ENCODE data around the gene TGFB1. TPM values are rescaled to one million over a fixed set of nuclear protein-coding genes. Genes with fewer than 3 reads are reported as not detected.
A peak's percentile ranks its signal among the peaks of the same experiment; 100 is the strongest.

The TGFB1 gene
- polyA plus RNA-seq, 3 donors: 30.6 to 138 (median 42.2) TPM

- intact Hi-C loops (cut with micrococcal nuclease): loop anchor here in 1 of 2 donors (2.0 to 5.0 kb wide), 2 partner anchors 15 to 37 kb away; partner anchors contain the start of genes B9D2 and CCDC97
Observed at GRCh38 chr19:41325640-41325946, 28.1 kb downstream of the TGFB1 start.

GRCh38 chr19:41324921-41325639, 28.6 kb downstream of the TGFB1 start:
- DNase-seq: peak; percentile 42 to 60 (median 51)

More at GRCh38 chr19:41325640-41325946, 28.1 kb downstream of the TGFB1 start:
- Histone ChIP-seq H3K27ac (ENCODE audit: low read depth in 1 of 2, low read length in 2 of 2) (peak overlapping the region; percentile 1 to 96), H2AFZ (ENCODE audit: insufficient read depth, low read depth, low read length, poor library complexity, severe bottlenecking) (no peak overlapping the region), H3K4me1 (ENCODE audit: control insufficient read depth in 1 of 2, insufficient read depth in 2 of 2, low read length in 2 of 2) (peaks cover 94 to 95% of the 10 kb centered on the region in 2 donors), H3K27me3 (ENCODE audit: control insufficient read depth in 2 of 2, insufficient read depth in 2 of 2, low read length in 2 of 2) (no peaks in the 10 kb centered on the region), H3K4me2 (replicated peaks; ENCODE audit: extremely low read depth, low read length, poor library complexity, severe bottlenecking) (peak overlapping the region; percentile 74), H3K36me3 (replicated peaks in 1 of 2; ENCODE audit: control insufficient read depth in 1 of 2, insufficient read depth in 2 of 2, low read length in 2 of 2) (peaks cover 29 to 34% of the 10 kb centered on the region in 2 donors), H3K4me3 (replicated peaks in 1 of 3; ENCODE audit: low read depth in 2 of 3, low read length in 3 of 3) (peak overlapping the region in 1 of 3 experiments; percentile 62), H3K9ac (ENCODE audit: insufficient read depth, low read length, poor library complexity, severe bottlenecking) (peak overlapping the region; percentile 51), H3K79me2 (ENCODE audit: insufficient read depth, low read length) (peaks cover 43% of the 10 kb centered on the region), H3K9me3 (replicated peaks in 1 of 2; ENCODE audit: control insufficient read depth in 1 of 2, insufficient read depth in 1 of 2, low read length in 2 of 2) (no peaks in the 10 kb centered on the region), H4K20me1 (ENCODE audit: insufficient read depth, low read length) (peaks cover 64% of the 10 kb centered on the region)
- no peak for DNase-seq
- peaks cover 0 to 4% (median 0%) of the 10 kb centered on the region in 3 donors for H3K27me3 Mint-ChIP-seq (ENCODE audit: low read depth in 3 of 3)
- H3K36me3 Mint-ChIP-seq: peaks cover 43 to 64% of the 10 kb centered on the region in 2 donors
- peaks cover 0 to 1% (median 0%) of the 10 kb centered on the region in 7 donors for H3K9me3 Mint-ChIP-seq
- peak overlapping the region; percentile 32 to 83 for H3K4me3 Mint-ChIP-seq
- H3K4me1 Mint-ChIP-seq: peaks cover 78% of the 10 kb centered on the region
- TF ChIP-seq CTCF (IDR thresholded peaks at IDR 0.05): no peak
- WGBS (ENCODE audit: insufficient coverage): 30% methylated on average over 10 of the region's 10 CpGs
- peak overlapping the region; percentile 66 to 95 (median 87) for H3K27ac Mint-ChIP-seq

More at GRCh38 chr19:41324921-41325639, 28.6 kb downstream of the TGFB1 start:
- WGBS (ENCODE audit: insufficient coverage): 10% methylated on average over 15 of the region's 23 CpGs
- Histone ChIP-seq H3K27me3 (ENCODE audit: control insufficient read depth in 2 of 2, insufficient read depth in 2 of 2, low read length in 2 of 2) (no peaks in the 10 kb centered on the region), H3K4me3 (replicated peaks in 1 of 3; ENCODE audit: low read depth in 2 of 3, low read length in 3 of 3) (peak overlapping the region in 1 of 3 experiments; percentile 62), H3K4me2 (replicated peaks; ENCODE audit: extremely low read depth, low read length, poor library complexity, severe bottlenecking) (peak overlapping the region; percentile 74), H3K9ac (ENCODE audit: insufficient read depth, low read length, poor library complexity, severe bottlenecking) (peak overlapping the region; percentile 51), H3K27ac (ENCODE audit: low read depth in 1 of 2, low read length in 2 of 2) (peak overlapping the region; percentile 82 to 96), H3K9me3 (replicated peaks in 1 of 2; ENCODE audit: control insufficient read depth in 1 of 2, insufficient read depth in 1 of 2, low read length in 2 of 2) (no peaks in the 10 kb centered on the region), H4K20me1 (ENCODE audit: insufficient read depth, low read length) (peaks cover 69% of the 10 kb centered on the region), H3K36me3 (replicated peaks in 1 of 2; ENCODE audit: control insufficient read depth in 1 of 2, insufficient read depth in 2 of 2, low read length in 2 of 2) (peaks cover 29 to 34% of the 10 kb centered on the region in 2 donors), H3K4me1 (ENCODE audit: control insufficient read depth in 1 of 2, insufficient read depth in 2 of 2, low read length in 2 of 2) (peaks cover 89 to 90% of the 10 kb centered on the region in 2 donors), H3K79me2 (ENCODE audit: insufficient read depth, low read length) (peaks cover 43% of the 10 kb centered on the region), H2AFZ (ENCODE audit: insufficient read depth, low read depth, low read length, poor library complexity, severe bottlenecking) (no peak overlapping the region)
- H3K36me3 Mint-ChIP-seq: peaks cover 44 to 64% of the 10 kb centered on the region in 2 donors
- peak overlapping the region; percentile 32 to 83 for H3K4me3 Mint-ChIP-seq
- H3K27me3 Mint-ChIP-seq (ENCODE audit: low read depth in 3 of 3): peaks cover 0 to 4% (median 0%) of the 10 kb centered on the region in 3 donors
- peaks cover 73% of the 10 kb centered on the region for H3K4me1 Mint-ChIP-seq
- intact Hi-C loops (cut with micrococcal nuclease): loop anchor here in 1 of 2 donors (2.0 to 5.0 kb wide), 2 partner anchors 14 to 37 kb away; partner anchors contain the start of genes B9D2 and CCDC97
- no peak for TF ChIP-seq CTCF (IDR thresholded peaks at IDR 0.05)
- peaks cover 0 to 1% (median 0%) of the 10 kb centered on the region in 7 donors for H3K9me3 Mint-ChIP-seq
- H3K27ac Mint-ChIP-seq: peak overlapping the region; percentile 82 to 96 (median 92)
